Measurements from ENCODE around the gene ANKS4B.

DNA sequence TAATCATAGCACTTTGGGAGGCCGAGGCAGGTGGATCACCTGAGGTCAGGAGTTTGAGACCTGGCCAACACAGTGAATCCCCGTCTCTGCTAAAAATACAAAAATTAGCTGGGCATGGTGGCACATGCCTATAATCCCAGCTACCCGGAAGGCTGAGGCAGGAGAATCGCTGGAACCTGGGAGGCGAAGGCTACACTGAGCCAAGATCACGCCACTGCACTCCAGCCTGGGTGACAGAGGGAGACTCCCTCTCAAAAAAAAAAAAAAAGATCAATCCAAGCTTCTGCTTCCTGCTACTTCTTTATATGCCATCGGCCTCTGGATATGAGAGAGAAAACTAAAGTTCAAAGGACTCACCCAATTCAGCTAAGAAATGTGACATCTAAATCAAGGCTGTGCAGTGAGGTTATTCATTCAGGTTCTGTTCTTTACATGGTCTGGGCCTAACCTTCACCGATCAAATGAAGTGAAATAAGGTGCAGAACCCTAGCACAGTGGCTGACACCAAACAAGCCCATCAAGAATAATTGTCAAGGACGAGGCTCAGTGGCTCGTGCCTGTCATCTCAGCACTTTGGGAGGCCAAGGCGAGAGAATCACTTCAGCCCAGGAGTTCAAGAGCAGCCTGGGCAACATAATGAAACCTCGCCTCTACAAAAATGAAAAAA, 47.7 kb upstream of the ANKS4B start:
- TF ChIP-seq CTCF (IDR thresholded peaks at IDR 0.05) (no peak), ELF4 (CRISPR knock-in tag; IDR thresholded peaks at IDR 0.05; ENCODE audit: low read depth) (no peak), ETV6 (CRISPR knock-in tag; IDR thresholded peaks at IDR 0.05) (no peak)
- TF ChIP-seq, protein P1, sequence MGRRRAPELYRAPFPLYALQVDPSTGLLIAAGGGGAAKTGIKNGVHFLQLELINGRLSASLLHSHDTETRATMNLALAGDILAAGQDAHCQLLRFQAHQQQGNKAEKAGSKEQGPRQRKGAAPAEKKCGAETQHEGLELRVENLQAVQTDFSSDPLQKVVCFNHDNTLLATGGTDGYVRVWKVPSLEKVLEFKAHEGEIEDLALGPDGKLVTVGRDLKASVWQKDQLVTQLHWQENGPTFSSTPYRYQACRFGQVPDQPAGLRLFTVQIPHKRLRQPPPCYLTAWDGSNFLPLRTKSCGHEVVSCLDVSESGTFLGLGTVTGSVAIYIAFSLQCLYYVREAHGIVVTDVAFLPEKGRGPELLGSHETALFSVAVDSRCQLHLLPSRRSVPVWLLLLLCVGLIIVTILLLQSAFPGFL (CRISPR knock-in tag; IDR thresholded peaks at IDR 0.05; ENCODE audit: borderline replicate concordance), result no peak

Data from WTC11 (cell line).